Loucy (cell line): Measurements from ENCODE around the gene DIP2B.

ENCODE experiments used
- H2AFZ ChIP-seq: fragments of 200-600 bp; sonication (generic); 2 replicates; pipeline ENCODE4 v1.6.0; 2016; ENCODE audit warnings: antibody characterized with exemption, mild to moderate bottlenecking, low read length, moderate library complexity
- H3F3A ChIP-seq: fragments of 200-600 bp; 2 replicates; pipeline ENCODE4 v1.6.0; 2016; ENCODE audit warnings: antibody characterized with exemption, low read depth, mild to moderate bottlenecking
- H3K27me3 ChIP-seq: fragments of 200-600 bp; sonication (generic); 2 replicates; pipeline ENCODE4 v1.6.1; 2014; ENCODE audit warnings: low read length, mild to moderate bottlenecking; ENCODE audit not compliant: insufficient read depth, poor library complexity, severe bottlenecking
- H3K36me3 ChIP-seq: fragments of 200-600 bp; sonication (generic); 2 replicates; pipeline ENCODE4 v1.6.1; 2016; ENCODE audit warnings: low read length; ENCODE audit not compliant: insufficient read depth
- H3K4me1 ChIP-seq: fragments of 200-600 bp; sonication (generic); 2 replicates; pipeline ENCODE4 v1.5.1; 2014; ENCODE audit warnings: low read length, mild to moderate bottlenecking; ENCODE audit not compliant: insufficient read depth, poor library complexity, severe bottlenecking
- H3K4me2 ChIP-seq: fragments of 200-600 bp; sonication (generic); 2 replicates; pipeline ENCODE4 v1.6.0; 2014; ENCODE audit warnings: antibody characterized with exemption, low read length, low read depth, mild to moderate bottlenecking; ENCODE audit not compliant: poor library complexity, severe bottlenecking
- H3K4me3 ChIP-seq: fragments of 200-600 bp; sonication (generic); 2 replicates; pipeline ENCODE4 v1.5.1; 2014; ENCODE audit warnings: low read length, mild to moderate bottlenecking, mixed read lengths; ENCODE audit not compliant: poor library complexity, severe bottlenecking
- H3K79me2 ChIP-seq: fragments of 200-600 bp; sonication (generic); 2 replicates; pipeline ENCODE4 v1.6.1; 2014; ENCODE audit warnings: low read length; ENCODE audit not compliant: insufficient read depth
- H3K9ac ChIP-seq: fragments of 200-600 bp; sonication (generic); 2 replicates; pipeline ENCODE4 v1.6.0; 2014; ENCODE audit warnings: mild to moderate bottlenecking, low read depth, low read length, moderate library complexity; ENCODE audit not compliant: poor library complexity, severe bottlenecking
- H3K9me2 ChIP-seq: fragments of 200-600 bp; sonication (generic); replicated peaks from 2 replicates; pipeline ENCODE4 v1.6.1; 2016; ENCODE audit warnings: low read depth, low read length, mixed read lengths
- H3K9me3 ChIP-seq: fragments of 200-600 bp; sonication (generic); 2 replicates; pipeline ENCODE4 v1.6.1; 2014; ENCODE audit warnings: mild to moderate bottlenecking, antibody characterized with exemption, low read length, low read depth; ENCODE audit not compliant: insufficient read depth
- H4K20me1 ChIP-seq: fragments of 200-600 bp; sonication (generic); 2 replicates; pipeline ENCODE4 v1.6.0; 2014; ENCODE audit warnings: antibody characterized with exemption, low read length, mild to moderate bottlenecking; ENCODE audit not compliant: insufficient read depth, poor library complexity, severe bottlenecking
- CTCF ChIP-seq: fragments of 200-600 bp; sonication (generic); conservative IDR thresholded peaks from 2 replicates; pipeline ENCODE4 v1.5.1; 2014; ENCODE audit warnings: mild to moderate bottlenecking, antibody characterized with exemption, low read length
- EZH2phosphoT487 ChIP-seq: fragments of 200-600 bp; IDR thresholded peaks from 2 replicates; pipeline ENCODE4 v1.6.1; 2018; ENCODE audit warnings: antibody characterized with exemption, mild to moderate bottlenecking, moderate library complexity, borderline replicate concordance

Gene DIP2B

DNA sequence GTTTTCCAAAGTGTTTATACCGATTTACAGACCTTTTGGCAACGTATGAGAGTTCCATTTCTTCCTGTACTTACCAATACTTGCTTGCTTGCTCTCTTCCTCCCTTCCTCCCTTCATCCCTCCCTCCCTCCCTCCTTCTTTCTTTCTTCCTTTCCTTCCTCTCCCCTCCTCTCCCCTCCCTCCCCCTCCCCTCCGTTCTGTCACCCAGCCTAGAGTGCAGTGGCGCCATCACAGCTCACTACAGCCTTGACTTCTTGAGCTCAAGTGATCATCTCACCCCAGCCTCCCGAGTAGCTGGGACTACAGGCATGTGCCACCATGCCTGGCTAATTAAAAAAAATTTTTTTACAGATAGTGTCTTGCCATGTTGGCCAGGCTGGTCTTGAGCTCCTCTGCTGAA, 40.4 kb downstream of the DIP2B start:
- no peaks in the 10 kb centered on the region for H3K9me2 ChIP-seq
- no peaks in the 10 kb centered on the region for H3K9me3 ChIP-seq
- H3K9ac ChIP-seq = no peak overlapping the region
- no peaks in the 10 kb centered on the region for H4K20me1 ChIP-seq
- no peaks in the 10 kb centered on the region for H3K27me3 ChIP-seq
- H3K79me2 ChIP-seq = peaks cover 80% of the 10 kb centered on the region
- no peaks in the 10 kb centered on the region; the same call in 1 of the 2 replicates for H3K36me3 ChIP-seq
- no peak overlapping the region for H3K4me3 ChIP-seq
- H2AFZ ChIP-seq = no peak overlapping the region
- H3K4me1 ChIP-seq = peaks cover 4% of the 10 kb centered on the region
- TF ChIP-seq EZH2phosphoT487 (no peak), CTCF (no peak)
- no peaks in the 10 kb centered on the region for H3F3A ChIP-seq
- H3K4me2 ChIP-seq = no peak overlapping the region

GRCh38 chr12:50545786-50546185, 41.0 kb downstream of the DIP2B start:
- no peaks in the 10 kb centered on the region for H3K27me3 ChIP-seq
- no peak overlapping the region for H3K4me2 ChIP-seq
- H4K20me1 ChIP-seq = no peaks in the 10 kb centered on the region
- H3K79me2 ChIP-seq = peaks cover 86% of the 10 kb centered on the region
- H3K9me3 ChIP-seq = no peaks in the 10 kb centered on the region
- no peak overlapping the region for H2AFZ ChIP-seq
- H3K4me1 ChIP-seq = peaks cover 4% of the 10 kb centered on the region
- H3F3A ChIP-seq = no peaks in the 10 kb centered on the region
- no peaks in the 10 kb centered on the region for H3K9me2 ChIP-seq
- no peaks in the 10 kb centered on the region; the same call in 1 of the 2 replicates for H3K36me3 ChIP-seq
- no peak overlapping the region for H3K4me3 ChIP-seq
- no peak for TF ChIP-seq EZH2phosphoT487
- no peak for TF ChIP-seq CTCF
- H3K9ac ChIP-seq = no peak overlapping the region

- Histone ChIP-seq H3F3A (no peaks in the 10 kb centered on the region), H3K9ac (no peak overlapping the region), H3K4me1 (peaks cover 4% of the 10 kb centered on the region), H4K20me1 (no peaks in the 10 kb centered on the region), H3K79me2 (peaks cover 90% of the 10 kb centered on the region), H3K4me2 (no peak overlapping the region), H3K9me3 (no peaks in the 10 kb centered on the region), H3K27me3 (no peaks in the 10 kb centered on the region), H3K9me2 (no peaks in the 10 kb centered on the region), H2AFZ (no peak overlapping the region), H3K36me3 (no peaks in the 10 kb centered on the region; the same call in 1 of the 2 replicates), H3K4me3 (no peak overlapping the region)
- TF ChIP-seq EZH2phosphoT487 (no peak), CTCF (no peak)
Observed at GRCh38 chr12:50546441-50547318, 41.9 kb downstream of the DIP2B start.
